GM18907 (cell line): ENCODE data around the gene CYSTM1.
"Not testable (repeated sequence)": the region's sequence is repeated elsewhere in the genome, so short reads cannot be mapped to it uniquely, and the experiment has no call there.

Experiments used
- ATAC-seq: cut with Tn5 transposase; IDR thresholded peaks from one replicate; pipeline ENCODE4 v1.9.1; 2021; ENCODE audit warnings: mild to moderate bottlenecking, moderate library complexity; ENCODE audit not compliant: unreplicated experiment

The CYSTM1 gene

DNA sequence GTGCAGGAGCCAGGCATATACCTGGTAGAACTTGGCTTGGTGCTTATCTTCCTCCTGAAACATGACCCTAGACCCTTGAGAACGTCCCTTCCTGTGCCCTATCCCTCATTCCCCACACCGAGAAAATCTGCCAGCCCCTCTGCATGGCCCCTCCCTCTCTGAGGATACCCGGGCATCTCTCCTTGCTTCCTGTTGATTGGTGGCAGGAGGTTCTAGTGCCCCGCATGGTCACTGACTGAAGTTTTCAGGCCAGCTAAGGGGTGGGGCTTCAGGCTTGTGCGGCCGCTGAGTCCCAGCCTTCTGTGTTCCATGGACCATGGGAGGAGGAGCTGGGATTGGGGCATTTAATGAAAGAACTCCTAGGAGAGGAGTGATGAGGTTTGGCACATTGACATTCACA lies 26.5 kb upstream of the CYSTM1 start:
- ATAC-seq, result no peak

DNA sequence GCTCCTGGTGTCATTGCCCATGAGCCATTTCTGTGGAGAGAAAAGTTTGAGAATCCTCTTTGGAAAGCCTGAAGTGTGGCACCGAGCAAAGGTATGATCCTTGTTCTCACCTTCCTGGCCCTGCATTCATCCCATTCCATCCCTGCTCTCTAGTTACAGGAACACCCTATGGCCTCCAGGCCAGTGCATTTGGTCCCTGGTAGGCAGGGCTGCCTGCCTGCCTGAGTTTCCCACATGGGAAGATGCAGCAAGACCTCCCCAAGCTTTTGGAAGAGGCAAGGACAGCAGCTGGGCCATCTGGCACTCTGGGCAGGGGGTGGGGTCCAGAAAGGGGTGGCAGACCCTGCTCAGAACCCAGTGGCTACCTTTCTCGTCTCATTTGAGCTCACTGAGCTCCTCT lies 24.8 kb upstream of the CYSTM1 start:
- ATAC-seq, result no peak

DNA sequence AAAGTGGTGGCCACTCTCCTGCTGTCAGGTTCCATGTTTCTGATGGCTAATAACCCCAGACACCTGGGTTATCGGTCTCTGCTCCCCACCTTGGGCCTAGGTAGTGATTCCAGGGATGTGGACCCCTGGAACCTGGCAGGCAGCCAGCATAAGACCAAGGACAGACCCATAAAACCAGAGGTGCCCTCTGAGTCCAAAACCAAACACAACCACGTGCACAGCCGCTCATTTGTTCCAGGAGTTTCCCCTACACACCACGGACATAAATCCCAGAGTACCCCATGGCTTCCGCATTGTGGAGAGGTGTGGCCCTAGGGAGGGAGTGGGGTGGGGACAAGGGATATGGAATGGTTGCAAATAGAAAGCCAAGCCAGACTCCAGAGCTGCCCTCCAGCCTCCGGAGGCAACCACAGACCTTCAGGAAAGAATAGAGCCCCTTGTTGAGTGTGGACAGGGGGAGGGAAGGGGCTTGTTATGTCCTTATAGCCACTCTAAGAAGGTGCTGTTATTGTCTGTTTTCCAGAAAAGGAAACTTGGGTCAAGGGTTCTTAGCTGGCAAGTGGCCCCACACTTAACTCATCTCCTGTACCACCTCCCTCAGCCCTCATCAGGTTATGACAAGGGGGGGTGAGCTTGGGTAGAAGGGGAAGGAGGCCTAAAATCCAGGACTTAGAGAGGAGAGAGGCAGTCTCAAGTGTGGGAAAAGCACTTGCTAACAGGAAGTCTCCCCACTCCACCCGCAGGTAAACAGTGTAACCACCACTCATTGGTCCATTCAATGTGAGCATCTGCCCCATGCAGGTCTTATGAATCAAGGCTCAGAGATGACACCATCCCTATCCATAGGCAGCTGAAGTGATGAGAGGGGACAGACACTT lies 23.6 kb upstream of the CYSTM1 start:
- no peak for ATAC-seq

DNA sequence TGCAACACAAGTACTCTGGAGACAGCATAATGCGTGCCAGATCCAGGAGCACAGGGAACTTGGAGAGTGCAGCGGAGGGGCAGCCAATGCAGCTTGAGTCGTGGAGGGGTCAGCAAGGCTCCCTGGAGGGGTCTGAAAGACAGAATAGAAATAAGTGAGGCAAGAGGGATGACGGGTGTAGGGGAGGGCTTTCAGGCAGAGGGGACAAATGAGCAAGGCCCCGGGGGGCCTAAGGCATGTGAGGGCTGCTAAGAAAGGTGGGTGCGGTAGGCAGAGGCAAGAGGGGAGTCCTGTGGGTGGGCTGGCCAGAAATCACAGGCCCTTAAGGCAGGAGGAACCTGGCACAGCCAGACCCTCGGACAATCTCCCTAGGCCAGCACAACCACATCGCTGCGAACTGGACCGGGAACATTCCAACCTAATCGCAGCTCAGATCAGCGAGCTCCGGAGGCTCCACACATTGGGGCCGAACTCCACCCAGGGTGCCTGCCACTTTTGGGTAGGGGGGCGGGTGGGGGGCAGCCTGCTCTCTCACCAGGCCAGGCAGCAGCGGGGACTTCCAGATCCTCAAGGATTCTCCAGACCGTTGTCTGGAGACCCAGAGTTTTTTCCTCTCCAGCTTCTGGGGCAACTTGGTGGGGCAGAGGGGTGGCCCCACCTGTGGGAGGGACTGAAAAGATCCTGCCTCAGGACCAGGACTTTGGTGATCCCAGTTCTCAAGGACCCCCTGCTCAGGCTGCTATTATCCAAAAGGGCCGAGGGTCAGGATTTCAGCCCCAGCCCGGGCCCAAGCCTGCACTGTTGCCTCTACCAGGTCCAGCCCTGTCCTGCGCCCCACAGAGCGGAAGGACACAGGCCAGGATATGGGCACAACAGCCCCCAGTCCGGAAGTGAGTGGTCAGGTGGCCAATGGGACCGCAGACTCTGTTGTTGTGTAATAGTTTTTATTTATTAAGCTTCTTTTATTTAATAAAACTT lies 22.7 kb upstream of the CYSTM1 start:
- no peak for ATAC-seq

DNA sequence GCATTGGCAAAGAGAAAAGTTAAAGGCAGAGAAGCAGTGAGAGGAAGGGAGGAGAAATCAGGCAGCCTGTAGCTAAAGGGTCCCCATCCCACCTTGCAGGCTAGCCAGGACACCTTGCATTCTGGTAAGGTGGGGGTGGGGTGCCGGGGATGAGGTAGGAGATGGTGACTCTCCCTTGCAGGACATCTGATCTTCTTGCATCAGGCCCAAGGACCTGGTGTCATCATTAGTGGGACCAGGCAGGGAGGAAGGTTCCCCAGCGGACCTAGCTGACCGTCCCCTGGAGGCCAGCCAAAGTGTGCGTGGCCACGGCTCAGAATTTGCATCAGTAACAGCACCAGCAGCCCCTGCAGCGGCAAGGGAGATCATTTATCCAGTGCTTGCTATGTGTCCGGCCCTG lies 21.7 kb upstream of the CYSTM1 start:
- no peak for ATAC-seq

DNA sequence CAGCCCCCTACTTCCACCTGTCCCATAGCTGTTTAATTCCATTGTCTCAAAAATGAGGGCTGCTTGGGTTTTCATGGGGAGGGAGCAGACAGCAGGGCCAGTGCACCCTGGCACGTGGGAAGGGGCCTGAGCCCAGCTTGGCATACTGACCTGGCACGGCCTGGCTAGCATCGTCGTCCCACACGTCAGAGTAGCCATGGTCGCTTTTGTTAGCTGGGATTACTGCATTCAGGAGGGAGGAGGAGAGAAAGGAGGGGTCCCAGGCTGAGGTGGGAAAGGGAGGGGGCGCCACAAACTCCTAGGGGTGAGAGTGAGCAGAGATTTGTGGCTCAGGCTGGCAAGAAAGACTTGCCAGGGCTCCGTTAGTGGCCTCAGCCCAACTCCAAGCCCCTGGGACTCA lies 21.1 kb upstream of the CYSTM1 start:
- ATAC-seq, result no peak

DNA sequence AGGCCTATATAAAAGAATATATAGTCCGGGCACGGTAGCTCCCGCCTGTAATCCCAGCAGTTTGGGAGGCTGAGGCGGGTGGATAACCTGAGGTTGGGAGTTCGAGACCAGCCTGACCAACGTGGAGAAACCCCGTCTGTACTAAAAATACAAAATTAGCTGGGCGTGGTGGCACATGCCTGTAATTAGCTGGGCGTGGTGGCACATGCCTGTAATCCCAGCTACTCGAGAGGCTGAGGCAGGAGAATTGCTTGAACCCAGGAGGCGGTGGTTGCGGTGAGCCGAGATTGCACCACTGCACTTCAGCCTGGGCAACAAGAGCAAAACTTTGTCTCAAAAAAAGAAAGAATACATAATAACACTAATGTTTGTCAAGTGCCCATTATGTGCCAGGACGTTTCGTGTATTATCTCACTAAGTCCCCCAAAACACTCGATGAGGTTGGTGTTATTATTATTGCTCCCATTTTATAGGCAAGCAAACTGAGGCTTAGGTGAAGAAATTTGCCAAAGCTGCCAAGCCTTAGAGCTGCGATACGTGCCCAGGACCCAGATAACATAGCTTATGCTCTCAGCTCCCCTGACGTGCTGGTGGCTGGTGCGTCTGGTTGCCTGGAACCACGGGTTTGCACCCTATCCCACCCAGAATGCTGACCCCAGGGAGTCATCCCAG lies 20.1 kb upstream of the CYSTM1 start:
- not testable (repeated sequence) for ATAC-seq

DNA sequence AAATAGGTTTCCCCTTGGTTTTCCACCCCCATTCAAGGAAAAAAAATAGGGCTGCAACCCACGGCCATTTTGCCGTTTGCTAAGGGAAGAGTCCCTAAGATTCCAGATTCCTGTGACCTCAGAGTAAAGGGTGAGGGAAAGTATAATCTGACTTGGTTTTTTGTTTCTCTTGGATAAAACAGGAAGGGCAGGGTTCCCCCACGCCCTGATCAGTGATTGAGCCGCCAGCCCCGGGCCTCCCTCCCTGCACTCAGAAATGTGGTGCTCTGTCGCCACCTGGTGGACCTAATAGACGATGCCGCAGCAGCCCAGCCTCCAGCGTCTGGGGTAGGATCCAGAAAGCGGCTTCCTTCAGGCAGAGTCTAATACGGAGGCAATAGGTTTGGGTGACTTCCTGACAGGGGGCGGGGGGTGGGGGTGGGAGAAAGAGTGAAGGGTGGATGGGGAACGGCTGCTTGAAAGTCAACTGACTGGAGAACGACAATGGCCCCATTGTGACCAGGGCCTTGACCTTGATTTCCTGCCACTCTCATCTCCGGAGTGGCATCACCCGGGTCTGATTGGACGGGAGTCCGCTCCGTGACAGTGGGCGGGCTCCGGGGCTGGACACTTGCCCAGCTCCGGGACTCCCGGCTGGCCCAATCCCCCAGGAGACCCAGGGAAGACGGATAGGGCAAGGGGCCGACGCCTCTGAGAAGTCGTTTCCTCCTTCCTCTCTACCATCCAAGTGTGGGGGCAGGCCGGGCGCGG lies 17.8 kb upstream of the CYSTM1 start:
- peak; percentile 96 for ATAC-seq

DNA sequence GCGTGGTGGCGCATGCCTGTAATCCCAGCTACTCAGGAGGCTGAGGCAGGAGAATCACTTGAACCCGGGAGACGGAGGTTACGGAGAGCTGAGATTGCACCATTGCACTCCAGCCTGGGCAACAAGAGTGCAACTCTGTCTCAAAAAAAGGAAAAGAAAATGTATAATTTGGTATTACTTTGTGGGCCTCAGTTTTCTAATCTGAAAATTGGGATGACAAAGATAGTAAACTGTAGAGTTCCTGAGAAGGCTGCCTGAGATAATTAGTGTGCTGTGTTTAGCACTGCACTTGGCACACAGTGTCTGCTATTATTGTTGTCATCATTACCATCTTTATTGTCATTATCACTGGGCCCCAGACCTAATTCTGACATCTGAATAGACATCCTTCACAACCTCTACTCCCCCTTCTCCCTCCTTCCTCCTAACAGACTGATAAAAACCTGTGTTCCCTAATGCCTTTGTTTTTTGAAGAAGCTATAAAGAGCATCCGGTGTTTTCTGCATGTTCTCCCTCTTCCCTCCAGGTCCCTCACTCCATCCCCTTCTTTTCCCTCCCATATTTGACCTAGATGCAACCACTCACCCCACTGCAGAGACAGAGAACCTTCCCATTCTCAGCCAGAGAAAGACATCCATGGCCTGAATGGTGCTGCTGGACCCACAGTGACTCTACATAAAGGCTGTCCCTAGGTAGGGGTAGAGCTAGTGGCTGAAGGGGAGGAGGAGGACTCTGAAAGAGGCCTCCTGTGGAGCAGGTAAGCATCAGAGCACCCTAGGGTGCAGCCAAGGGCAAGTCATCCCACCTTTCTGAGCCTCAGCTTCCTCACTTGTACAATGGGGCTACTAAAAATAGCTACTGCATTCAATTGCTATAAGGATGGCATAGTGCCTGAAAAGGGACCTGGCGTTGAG lies 15.7 kb upstream of the CYSTM1 start:
- ATAC-seq, result no peak

DNA sequence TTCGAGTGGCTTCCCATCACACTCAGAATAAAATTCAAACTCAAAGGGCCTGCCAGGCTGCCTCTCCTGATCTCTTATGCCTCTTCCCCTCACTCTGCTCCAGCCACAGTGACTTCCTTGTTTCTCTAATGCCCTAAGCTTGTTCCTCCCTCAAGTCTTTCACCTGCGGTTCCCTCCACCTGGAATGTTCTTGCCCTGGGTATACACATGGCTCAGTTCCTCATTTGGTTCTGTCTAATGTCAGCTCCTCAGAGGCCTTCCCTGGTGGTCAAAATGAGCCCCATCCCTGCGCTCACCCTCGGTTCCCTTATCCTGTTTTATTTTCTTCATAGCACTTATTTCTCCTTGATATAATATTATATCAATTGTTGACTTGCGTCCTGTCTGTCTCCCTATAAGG lies 12.7 kb upstream of the CYSTM1 start:
- no peak for ATAC-seq

DNA sequence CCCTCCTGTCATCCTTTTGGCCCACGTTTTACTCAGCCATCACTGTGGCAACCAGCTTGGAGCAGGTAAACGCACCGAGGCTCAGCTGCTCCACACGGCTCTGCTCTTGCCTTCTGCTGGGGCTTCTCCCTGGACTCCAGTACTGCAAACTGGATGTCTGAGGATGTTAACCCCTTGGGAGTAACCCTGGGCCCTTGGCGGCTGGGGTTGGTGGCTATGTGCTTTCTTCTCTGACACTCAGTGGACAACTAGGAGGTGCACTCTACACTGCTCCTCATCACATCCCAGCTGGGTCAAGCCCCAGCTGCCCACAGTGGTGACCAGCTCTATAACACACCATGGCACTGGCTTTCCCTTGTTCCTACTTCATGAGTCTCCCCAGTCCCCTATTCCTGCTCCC lies 12.2 kb upstream of the CYSTM1 start:
- ATAC-seq, result no peak

DNA sequence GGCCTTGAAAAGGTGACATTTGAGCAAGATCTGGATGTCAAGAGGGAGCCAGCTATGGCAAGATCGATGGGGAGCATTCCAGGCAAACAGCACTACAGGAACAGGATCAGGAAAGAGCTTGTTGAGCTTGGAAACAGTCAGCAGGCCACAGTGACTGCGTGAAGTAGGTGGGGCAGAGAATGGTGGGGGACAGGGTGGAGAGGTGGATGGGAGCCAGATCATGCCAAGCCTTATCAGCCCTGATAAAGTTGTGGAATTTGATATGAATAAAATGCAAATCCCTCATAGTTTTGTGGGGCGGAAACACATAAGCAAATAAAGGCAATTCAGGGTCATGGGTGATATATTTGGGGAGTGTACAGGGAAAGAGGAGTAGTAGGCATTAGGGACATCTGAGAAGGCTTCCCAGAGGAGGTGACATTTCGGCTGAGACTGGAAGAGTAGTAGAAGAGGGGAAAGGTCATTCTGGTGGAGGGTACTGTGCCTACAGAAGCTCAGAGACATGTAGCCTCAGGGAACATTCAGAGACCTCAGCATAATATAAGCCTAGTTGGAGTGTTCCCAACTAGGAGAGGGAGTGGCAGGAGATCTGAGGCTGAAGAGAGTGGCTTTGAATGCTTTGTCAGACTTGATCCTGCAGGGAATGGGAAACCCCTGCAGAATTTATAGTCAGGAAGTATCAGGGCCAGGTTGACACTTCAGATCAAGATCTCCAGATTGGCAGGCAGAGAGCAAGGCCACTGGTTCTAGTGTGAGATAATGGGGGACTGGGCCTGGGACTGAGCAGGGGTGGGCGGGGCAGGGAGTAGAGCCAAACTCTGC lies 9.7 kb upstream of the CYSTM1 start:
- ATAC-seq, result no peak

DNA sequence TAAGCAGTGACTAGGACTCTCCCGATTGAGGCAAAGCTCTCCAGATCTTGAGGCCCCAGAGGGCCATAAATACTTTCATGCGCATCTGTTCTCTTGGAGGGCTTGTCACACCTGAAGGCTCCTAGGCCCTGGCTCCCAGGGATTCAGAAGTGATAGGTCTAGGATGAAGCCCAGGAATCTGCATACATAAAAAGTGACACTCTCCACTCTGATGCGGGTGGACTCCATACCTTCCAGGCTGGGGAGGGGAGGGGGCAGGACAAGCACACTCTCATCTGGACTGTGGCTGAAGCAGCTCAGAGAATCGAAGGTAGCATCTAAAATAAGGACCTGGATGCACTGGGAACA lies 9.1 kb upstream of the CYSTM1 start:
- no peak for ATAC-seq

DNA sequence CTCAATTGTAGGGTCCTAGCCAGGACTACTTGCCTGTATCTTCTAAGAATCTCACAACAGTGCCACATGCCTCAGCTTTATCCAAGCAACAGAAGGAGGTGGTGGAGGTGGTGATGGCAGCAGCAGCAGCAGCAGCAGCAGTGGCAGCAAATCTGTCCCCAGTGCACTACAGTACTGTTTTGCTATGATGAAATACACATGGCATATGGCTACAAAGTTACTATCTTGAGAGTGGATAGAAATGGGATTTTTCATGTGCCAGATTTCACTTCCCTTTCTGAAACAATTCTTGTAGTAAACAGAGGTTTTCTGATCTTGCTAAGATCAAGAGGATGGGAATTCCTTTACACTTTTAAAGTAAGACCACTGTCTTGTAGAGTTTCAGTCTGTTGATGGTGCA lies 8.1 kb upstream of the CYSTM1 start:
- no peak for ATAC-seq

DNA sequence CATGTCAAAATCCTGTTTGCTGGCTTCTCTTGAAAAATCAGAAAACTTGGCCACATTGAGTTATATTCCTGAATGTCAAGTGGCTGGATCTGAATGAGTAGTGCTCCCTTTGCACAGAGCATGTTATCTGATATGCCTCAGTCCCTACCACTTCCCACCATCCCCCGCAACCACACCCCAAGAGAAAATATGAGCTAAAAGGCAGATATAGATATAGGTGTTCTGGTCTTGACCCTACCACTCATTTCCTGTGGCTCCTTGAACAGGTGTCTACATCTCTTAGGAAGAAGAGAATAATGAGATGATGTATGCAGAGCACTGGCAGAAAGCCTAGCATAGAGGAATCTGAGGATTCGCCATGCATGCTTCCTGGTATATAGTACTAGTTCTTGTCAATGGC lies 6.6 kb upstream of the CYSTM1 start:
- ATAC-seq, result no peak

DNA sequence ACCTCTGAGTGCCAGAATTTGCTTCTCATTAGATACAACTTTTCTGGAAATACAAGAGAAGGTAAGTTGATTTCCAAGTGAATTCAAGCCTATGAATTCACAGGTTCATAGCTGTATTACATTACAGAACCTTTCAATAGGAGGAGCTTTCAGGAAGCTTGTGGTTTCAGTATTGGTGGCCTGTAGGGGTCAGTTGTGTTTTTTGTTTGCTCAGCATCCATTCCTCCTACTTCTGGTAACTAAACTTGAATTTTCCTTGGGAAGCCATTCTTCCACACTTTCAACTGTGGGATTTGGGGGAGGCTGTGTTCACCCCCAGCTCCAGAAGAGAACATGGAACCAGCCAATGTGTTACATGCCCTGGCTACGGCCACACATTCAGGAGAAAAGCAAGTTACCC lies 5.6 kb upstream of the CYSTM1 start:
- no peak for ATAC-seq

DNA sequence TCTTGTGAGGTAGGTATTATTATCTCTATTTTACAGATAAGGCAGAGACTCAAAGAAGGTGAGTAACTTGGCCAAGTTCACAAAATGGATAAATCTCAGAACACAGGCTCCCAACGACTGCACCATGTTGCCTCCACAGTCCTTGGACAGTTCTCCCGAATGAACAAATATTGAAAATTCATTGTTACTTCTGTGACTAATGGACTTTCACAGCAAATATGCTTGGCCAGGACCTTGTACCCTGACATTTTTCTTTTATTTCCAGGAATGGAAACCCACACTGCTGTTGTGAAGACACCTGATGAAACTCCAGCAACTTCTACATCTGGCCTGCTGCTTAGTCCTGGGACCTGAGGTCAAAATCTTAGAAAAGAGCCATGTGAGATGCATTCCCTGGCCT lies 2.5 kb upstream of the CYSTM1 start:
- no peak for ATAC-seq

DNA sequence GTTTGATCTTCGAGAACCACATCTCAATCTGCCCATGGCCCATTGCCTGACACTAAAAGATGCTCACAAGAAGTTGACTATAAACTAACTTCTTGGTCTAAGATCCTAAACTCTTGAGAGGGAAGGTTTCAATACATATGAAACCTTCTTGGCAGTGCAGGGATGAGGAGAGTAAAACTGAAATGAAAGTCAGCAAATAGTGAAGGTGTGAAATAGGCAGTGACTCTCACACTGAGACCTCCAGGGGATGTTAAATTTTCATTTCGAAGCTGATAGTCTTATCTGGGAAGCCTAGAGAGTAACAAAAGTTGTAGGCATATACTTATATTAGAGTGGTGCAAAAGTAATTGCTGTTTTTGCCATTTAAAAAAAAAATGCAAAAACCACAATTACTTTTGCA lies 974 bp upstream of the CYSTM1 start:
- ATAC-seq, result no peak
